Frontal cortex (tissue), 4 donors: Measurements from ENCODE around the gene WIPF1. TPM values are rescaled to one million over a fixed set of nuclear protein-coding genes. Genes with fewer than 3 reads are reported as not detected.
"Not testable (repeated sequence)": the region's sequence is repeated elsewhere in the genome, so short reads cannot be mapped to it uniquely, and the experiment has no call there.

ENCODE experiments used
- DNase-seq, 2 donors: peaks; one replicate each; pipeline ENCODE4 v3.0.0; 2012; ENCODE audit warnings: low spot score in 2 of 2
- FAIRE-seq: peaks from 2 replicates; lab custom pipeline; 2012; peaks lifted over from hg19 to GRCh38; lab: Jason Lieb, UNC
- total RNA-seq: library from RNA; depleted of rRNA; stranded (reverse); fragments of >200 nt; gene quantifications from one replicate; pipeline ENCODE4 v1.2.3, GENCODE V29; 2014
- donor health status: control.
- donor health status: control.
- donor health status: control.

Gene WIPF1
- total RNA-seq, 1 donor from 2014 or later = 1.2 TPM

DNA sequence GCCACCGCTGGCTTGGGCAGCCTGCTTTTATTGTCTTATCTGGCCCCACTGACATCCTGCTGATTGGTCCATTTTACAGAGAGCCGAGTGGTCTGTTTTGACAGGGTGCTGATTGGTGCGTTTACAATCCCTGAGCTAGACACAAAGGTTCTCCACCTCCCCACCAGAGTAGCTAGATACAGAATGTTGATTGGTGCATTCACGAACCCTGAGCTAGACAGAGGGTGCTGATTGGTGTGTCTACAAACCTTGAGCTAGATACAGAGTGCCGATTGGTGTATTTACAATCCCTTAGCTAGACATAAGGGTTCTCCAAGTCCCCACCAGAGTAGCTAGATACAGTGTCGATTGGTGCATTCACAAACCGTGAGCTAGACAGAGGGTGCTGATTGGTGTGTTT is 49.6 kb downstream of the WIPF1 start:
- FAIRE-seq, DNase-seq: not testable (repeated sequence)

DNA sequence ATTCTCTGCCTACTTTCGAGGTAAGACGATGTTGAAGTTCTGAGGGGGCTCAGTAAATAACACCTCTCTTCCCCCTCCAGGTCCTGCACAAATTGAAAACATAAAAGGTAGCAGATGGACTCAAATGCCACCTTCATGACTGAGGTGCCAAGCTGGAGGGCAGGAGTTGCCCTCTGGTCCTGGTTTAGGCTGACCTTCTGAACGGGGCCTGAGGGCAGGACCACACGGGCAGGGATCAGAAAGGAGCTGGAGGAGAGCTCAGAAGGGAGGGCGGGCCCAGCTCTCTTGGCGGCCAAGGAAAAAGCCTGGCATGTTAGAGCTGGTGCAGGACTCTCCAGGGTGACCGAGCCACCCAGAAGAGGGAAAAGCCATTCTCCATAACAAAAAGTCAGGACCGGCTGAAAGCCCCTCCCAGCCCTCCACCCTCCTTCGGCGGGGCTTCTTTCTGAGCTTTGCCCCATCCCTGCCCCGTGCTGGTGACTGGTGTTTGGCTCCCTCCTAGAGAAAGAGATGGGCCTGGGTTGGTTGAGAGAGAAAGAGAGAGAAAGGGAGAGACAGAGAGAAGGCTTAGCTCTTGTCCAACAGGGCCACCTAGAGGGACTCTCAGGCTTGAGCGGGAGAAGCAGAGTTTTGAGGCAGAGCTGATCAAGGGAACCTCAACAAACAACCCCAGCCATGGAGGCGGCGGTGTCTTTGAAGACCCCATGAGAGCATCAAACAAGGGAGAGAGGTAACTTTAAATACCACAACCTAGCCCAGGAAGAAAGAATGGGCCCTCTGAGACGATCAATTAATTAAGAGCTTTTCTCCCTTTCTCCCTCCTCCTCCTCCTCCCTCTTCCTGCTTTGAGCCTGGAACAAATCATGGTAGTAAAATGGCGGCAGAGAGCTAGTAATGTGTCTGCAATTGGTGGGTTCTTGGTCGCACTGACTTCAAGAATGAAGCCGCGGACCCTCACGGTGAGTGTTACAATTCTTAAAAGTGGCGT is 50.8 kb downstream of the WIPF1 start:
- FAIRE-seq = no peak
- DNase-seq = peak in 1 of 2 donors; percentile 29

DNA sequence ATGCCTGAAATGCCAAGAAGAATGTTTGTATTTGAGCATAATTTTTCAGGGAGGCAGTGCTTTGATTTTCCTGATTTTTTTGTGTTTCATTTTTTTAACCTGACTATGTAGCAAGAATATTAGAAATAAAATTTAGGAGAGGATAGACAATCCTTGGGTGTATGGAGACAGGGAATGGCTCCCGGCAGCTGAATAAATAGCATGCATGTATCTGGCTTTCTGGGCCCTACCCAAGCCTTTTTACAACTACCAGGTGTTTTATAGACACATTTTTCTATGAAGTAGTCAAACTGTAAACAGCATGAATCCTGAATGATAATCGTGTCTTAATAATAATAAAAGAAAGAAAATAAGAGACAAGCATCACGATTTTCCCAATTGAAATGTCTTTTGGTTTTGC is 52.4 kb downstream of the WIPF1 start:
- FAIRE-seq (no peak), DNase-seq (no peak)

DNA sequence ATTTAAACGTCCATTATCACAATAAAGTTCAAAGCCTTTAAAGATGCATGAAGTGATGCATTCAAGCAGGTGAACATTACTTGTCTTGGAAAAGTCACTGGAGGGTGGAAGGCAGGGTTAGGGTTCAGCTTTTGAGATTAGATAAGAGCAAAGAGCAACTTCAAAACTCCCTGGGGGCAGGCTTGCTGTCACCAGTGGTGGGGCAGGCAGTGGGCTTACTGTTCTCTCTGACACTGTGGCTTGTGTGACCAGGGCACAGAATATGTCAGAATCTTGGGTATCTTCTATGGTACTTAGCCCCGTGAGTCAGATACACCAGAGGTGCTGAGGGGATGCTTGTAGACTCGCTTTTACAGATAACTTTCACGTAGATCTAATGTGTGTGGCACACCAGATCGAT is 52.8 kb downstream of the WIPF1 start:
- FAIRE-seq = no peak
- no peak for DNase-seq

DNA sequence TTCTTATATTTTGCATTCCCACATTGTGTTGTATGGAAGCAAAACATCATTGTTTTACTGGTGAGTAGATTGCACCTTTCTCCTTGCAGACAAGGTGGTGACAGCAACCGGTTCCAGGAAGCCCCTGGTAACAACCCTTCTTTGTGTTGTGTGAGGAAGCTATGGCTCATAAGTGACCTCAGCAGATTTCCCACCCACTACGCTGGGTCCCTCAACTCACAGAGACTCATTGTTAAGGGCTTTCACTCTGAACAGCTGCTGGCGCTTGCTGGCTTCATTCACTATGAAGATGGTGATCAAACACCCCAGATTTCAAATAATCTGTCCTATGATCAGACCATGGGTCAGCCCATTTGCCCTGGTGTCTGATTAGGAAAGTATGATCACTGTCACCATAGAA is 53.4 kb downstream of the WIPF1 start:
- no peak for FAIRE-seq
- DNase-seq = no peak

DNA sequence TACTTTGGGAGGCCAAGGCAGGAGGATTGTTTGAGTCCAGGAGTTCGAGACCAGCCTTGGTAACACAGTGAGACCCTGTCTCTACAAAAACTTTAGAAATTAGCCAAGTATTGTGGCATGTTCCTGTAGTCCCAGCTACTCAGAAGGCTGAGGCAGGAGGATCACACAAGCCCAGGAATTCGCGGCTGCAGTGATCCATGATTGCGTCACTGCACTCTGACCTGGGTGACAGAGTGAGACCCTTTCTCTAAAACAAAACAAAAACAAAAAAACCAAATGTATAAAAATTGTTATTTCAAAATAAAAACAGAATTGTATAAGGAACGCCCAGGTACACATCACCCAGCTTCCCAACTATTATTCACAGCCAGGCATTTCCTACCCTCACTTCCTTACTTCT is 56.7 kb downstream of the WIPF1 start:
- DNase-seq = no peak
- no peak for FAIRE-seq

DNA sequence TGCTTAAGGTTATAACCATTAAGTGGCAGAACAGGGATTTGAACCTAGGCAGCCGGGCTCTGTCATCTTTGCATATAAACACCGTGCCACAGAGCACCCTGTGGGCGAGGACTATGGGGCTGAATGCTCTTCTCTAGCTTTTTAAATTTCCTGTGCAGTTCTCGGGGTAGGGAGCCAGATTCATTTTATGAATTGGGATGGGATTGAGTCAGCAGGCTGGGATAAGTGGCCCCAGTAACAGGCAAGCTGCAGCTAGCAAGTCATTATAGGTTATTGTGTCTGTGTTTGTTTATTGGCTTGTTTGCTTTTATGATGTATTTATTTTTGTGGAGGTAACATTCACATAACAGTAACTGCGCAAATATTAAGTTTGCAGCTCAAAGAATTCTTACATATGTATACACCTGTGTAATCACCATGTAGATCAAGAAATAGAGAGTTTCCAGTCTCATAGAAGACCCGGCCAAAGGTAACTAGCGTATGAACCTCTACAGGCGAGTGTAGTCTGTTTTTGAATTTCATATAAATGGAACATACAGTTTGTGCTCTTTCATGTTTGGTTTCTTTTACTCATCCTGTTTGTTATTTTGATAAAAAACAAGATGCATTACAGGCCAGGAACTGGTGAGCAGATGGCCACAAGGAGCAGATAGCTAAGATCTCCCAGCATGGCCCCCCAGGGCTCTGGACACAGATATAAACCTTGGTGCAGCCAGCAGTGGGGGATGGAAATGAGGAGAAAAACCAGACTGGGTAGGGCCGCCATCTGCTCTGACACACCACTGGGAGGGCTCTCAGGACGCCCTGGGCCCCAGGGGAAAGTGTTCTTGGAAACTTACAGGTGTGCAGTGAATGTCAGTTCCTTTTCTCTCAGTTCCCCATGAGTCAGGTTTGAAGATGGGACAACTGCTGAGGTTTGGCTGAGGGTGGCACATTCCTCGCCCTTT is 61.6 kb downstream of the WIPF1 start:
- DNase-seq (no peak), FAIRE-seq (no peak)

DNA sequence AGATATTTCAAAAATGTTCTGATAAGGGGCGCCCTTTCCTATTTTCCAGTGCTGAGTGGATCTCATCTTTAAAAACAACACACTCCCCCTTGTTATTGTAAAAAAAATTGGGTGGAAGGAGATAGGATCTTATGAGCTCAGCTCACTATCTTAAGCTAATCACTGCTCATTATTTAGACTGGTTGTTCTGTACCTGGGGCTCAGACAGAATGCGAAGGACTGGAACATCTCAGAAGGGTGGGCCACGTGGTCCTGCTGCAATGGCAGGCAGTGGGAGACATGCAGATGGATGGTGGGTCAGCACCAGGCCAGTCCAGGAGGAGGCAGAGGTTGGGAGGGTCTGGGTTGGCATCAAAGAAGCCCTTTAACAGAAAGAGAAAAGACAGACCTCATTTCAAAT is 62.5 kb downstream of the WIPF1 start:
- FAIRE-seq (no peak), DNase-seq (no peak)

DNA sequence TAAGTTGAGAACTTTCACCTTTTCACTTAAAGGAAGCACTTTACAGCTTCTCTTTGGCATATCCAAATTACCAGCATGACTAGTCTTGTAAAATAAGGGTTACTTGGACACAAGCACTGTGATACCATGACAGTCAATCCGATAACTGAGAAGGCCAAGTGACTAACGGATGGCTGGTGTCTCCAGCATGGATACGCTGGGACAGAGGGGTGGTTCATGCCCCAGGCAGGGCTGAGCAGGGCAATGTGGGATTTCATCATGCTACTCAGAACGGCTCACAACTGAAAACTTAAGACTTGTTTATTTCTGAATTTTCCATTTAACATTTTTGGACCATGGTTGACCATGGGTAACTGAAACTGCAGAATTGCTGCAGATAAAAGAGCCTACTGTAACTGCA is 67.7 kb downstream of the WIPF1 start:
- FAIRE-seq = no peak

DNA sequence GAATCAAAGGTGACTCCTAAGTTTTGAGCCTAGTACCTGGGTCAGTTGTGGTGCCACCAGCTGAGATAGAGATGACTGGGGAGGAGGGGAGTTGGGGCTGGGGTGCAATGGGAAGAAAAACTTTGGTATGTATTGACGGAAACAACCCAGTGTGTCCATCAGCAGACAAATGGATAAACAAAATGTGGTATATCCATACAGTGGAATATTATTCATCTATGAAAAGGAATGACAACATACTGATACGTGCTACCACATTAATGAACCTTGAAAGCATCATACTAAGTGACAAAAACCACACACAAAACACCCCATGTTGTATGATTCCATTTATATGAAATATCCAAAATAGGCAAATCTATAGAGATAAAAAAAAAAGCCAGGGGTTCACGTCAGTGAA is 69.6 kb downstream of the WIPF1 start:
- FAIRE-seq (no peak), DNase-seq (no peak)

More for the DNA sequence above, 67.7 kb downstream of the WIPF1 start:
- no peak for DNase-seq

DNA sequence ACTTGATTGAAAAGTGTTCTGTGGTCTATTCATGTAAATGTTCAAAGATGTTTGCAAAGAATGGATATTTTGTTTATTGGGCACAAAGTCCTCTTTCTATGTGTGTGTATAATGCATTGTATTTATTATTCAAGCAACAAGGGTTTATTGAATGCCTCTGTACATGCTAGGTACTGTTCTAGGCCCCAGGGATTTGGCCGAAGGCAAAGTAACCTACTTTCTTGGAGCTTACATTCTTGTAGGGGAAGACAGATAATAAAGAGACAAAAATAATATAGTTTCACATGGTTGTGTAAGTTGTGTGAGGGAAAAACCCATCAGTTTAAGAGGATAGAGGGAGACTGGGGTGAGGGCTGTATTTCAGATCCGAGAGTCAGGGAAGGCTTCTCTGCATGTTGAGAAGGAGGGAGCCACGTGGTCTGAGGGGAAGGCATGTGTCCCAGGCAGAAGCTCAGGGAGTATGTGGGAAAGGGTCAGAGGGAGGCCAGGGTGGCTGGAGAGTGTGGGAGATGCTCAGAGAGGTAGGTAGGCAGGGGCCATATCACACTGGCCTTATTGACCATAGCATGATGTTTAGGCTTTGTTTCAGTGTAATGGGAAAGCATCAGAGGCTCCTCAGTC is 70.4 kb downstream of the WIPF1 start:
- FAIRE-seq = no peak
- DNase-seq = no peak

DNA sequence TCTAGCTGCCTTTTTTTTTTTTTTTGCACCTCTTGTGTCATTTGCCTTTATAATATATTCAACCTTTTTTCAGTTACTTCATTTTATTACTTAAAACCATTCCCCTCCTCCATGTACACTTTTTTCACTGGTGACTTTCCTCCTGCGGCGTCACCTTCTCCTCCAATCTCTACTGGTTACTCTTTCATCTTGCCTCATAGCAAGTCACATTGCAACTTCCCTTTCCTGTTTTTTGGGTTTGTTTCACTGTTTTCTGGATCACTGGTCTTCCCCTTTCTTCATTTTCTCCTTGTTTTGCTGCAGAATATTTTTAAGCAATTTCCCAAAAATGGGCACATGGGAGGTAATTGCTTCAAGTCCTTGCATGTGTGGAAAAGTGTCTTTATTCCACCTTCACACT is 73.1 kb downstream of the WIPF1 start:
- FAIRE-seq = no peak

DNA sequence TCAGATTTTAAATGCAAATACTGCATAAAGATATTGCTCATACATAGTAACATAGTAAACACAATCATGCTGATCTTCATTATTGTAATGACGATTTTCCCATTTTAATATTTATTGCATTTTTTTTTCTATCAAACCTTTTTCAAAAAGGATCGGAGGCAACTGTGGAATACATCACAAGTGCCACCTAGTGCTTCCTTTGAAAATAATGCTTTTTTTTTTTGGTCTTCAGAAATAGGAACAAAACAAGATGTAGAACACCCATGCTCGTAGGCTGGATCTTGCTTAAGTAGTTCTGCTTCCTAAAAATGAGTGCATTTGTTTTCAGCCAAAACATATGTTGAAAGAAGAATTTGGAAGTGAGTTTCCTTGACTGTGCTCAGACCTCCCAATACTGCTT is 75.1 kb downstream of the WIPF1 start:
- peak in 1 of 2 donors; percentile 20 for DNase-seq
- FAIRE-seq = no peak

More for the DNA sequence above, 73.1 kb downstream of the WIPF1 start:
- DNase-seq = no peak

DNA sequence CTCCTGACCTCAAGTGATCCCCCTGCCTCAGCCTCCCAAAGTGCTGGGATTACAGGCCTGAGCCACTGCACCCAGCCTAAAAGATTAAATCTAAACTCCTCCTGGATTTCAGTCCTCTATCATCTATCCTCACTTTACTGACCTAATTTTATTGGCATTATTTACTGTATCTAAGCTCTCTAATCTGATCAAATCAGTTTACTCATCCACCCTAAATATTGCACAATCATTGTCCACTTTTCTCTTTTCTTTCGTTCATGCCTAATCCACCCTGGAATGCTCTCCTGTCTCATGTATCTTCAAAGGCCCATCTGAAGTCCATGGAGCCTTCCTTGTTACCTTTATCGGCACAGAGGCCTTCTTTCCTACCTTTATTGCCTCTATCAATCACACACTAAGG is 79.2 kb downstream of the WIPF1 start:
- FAIRE-seq (no peak), DNase-seq (no peak)

DNA sequence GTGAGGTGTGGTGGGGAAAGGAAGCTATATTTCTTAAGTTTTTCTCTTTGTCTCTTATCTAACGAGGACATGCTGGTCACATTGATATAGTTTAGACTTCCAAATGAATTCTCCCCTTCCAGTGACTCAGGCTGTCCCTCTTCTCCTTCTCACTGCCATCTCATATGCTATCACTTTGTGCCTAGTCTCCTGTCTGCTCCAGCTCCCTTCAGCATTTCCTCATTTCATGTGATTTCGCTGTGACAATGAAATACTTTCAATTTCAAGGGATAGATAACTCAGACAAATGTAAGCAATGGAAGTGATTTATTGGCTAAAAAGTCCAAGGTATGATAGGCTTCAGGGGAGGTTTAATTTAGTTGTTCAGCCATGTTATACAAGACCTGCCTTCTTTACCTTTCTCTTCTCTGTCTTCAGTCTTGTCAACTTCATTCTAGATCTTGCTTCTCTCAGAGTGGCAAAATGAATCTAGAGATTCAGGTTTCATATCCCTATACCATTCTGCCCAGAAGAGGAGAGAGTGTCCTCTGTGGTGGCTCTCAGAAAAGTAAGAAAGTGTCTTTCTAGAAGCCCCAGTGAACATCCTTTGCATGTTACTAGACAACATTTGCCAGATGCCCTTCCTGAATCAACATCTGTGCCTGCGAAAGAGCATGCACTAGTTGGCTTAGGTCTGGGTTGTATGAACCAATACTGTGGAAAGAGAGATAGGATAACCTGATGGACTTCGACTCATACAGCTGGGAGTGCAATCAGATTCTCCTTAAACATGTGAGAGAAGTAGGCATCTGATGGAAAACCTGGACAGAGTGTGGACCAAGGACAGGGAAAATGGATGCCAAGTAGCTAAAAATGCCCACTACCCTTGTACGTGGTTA is 80.9 kb downstream of the WIPF1 start:
- DNase-seq (no peak), FAIRE-seq (no peak)

DNA sequence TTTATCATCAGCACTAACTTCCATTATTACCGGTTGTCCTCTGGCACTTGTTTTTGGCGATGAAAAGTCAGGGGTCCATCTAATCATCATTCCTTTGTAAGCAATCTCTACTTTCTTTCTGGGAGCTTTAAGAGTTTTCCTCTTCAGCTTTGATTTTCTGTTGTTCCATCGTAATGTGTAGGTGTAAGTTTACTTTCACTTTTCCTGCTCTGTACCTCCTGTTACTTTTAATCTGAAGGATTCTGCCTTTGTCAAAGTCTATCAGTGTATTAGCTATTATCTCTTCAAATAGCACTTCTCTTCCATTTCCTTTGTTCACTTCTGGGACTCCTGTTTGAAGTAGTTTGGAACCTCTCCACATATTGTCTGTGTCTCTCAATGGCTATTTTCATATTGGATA is 85.3 kb downstream of the WIPF1 start:
- no peak for DNase-seq
- no peak for FAIRE-seq

DNA sequence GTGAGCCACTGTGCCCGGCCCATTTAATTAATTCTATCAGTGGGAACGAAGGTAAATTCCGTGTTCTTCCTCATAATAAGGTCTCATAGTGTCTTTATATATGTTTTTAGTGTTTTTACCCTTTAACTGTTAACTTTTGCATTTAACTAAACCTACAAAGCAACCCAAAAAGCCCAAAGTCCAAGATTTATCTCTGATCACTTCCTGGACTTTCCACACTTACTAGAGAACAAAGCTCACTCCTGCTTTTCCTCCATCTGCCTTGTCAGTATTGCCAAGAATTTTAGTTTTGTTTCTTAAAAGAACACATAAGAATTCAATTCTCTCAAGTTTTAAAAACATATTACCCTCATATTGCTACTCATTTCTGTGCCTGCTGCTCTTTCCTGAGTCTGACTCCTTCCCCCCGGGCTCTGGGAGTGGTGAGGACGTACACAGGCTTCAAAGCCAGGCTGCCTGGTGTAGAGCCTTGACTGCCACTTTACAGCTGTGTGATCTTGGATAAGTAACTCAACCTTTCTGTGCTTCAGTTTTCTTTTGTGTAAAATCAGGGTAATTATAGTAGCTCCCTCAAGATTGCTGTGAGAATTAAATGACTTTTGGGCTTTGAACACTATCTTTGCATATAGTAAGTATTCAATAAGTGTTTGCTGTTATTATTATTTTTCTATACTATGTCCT is 85.9 kb downstream of the WIPF1 start:
- no peak for FAIRE-seq
- no peak for DNase-seq

DNA sequence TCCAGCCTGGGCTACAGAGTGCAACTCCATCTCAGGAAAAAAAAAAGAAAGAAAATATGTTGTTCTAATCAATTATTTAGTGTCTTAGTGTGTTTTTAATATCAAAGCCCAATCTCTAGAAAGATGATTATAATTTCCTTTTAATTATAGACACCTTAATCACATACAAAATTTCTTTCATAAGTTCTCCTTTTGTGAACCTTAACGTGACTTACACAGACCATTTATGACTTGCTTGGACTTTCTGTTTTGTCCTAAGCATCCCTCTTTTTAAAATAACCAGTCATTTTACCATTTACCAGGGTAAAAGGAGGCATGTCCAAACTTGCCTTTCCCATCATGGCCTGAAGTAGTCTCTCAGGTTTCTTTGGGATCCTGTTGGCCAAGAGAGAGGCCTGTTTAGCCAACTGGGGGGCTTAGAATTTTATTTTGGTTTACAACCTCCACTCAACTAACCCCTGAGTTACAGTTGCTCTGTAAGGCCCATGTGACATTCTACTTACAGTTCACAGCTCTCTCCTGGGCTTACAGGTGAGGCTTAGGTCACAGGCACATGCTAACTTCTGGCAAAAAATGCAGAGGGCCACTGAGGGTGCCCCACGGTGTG is 86.9 kb downstream of the WIPF1 start:
- DNase-seq (no peak), FAIRE-seq (no peak)
